Upper lobe of left lung (tissue), 4 donors: ENCODE measurements around the gene HIPK1.

Experiments
- EP300 ChIP-seq, 4 donors: sonication (generic); formaldehyde crosslinking; IDR thresholded peaks; one replicate each; pipeline ENCODE4 v1.5.1; 2017; ENCODE audit warnings: antibody characterized with exemption in 4 of 4, control low read depth in 2 of 4
- TF ChIP-seq, protein P1 (sequence below), 6 experiments: fragments of 450-650 bp in 4 of 6; fragments of 200-600 bp in 2 of 6; sonication (generic) in 2 of 6; IDR thresholded peaks; one replicate each; pipeline ENCODE4 v1.5.1; 2016 to 2019; ENCODE audit warnings: antibody characterized with exemption in 6 of 6

- TF ChIP-seq, protein P1, sequence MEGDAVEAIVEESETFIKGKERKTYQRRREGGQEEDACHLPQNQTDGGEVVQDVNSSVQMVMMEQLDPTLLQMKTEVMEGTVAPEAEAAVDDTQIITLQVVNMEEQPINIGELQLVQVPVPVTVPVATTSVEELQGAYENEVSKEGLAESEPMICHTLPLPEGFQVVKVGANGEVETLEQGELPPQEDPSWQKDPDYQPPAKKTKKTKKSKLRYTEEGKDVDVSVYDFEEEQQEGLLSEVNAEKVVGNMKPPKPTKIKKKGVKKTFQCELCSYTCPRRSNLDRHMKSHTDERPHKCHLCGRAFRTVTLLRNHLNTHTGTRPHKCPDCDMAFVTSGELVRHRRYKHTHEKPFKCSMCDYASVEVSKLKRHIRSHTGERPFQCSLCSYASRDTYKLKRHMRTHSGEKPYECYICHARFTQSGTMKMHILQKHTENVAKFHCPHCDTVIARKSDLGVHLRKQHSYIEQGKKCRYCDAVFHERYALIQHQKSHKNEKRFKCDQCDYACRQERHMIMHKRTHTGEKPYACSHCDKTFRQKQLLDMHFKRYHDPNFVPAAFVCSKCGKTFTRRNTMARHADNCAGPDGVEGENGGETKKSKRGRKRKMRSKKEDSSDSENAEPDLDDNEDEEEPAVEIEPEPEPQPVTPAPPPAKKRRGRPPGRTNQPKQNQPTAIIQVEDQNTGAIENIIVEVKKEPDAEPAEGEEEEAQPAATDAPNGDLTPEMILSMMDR (IDR thresholded peaks at IDR 0.05) = no peak
- TF ChIP-seq EP300 (IDR thresholded peaks at IDR 0.05) = no peak
These were observed 16.4 kb upstream of the HIPK1 start for GRCh38 chr1:113912594-113913311.
